ENCODE data around the gene C1orf141. TPM values are rescaled to one million over a fixed set of nuclear protein-coding genes. Genes with fewer than 3 reads are reported as not detected.

Gene C1orf141
- total RNA-seq, 3 donors from 2014 or later = not detected

GRCh38 chr1:67171574-67171955 is 36.8 kb upstream of the C1orf141 start:
- H3K27me3 ChIP-seq = no peaks in the 10 kb centered on the region
- no peaks in the 10 kb centered on the region for H3K9me3 ChIP-seq
- no peak overlapping the region for H3K4me3 ChIP-seq
- no peaks in the 10 kb centered on the region for H3K4me1 ChIP-seq
- intact Hi-C loops (cut with DNase I; ENCODE audit: low total_unique reads) = no loop called here
- H3K36me3 ChIP-seq = no peaks in the 10 kb centered on the region
- TF ChIP-seq CTCF (IDR thresholded peaks at IDR 0.05) (no peak), POLR2A (IDR thresholded peaks at IDR 0.05) (no peak), POLR2AphosphoS5 (IDR thresholded peaks at IDR 0.05) (no peak)
- no peak for DNase-seq (ENCODE audit: low spot score in 2 of 2)
- H3K27ac ChIP-seq = no peak overlapping the region

GRCh38 chr1:67170751-67171573 is 36.2 kb upstream of the C1orf141 start:
- no peak overlapping the region for H3K4me3 ChIP-seq
- intact Hi-C loops (cut with DNase I; ENCODE audit: low total_unique reads) = no loop called here
- H3K4me1 ChIP-seq = no peaks in the 10 kb centered on the region
- H3K27ac ChIP-seq = no peak overlapping the region
- H3K36me3 ChIP-seq = no peaks in the 10 kb centered on the region
- H3K27me3 ChIP-seq = no peaks in the 10 kb centered on the region
- DNase-seq (ENCODE audit: low spot score in 2 of 2) = no peak
- no peak for TF ChIP-seq POLR2A (IDR thresholded peaks at IDR 0.05)
- TF ChIP-seq CTCF (IDR thresholded peaks at IDR 0.05) = no peak
- no peak for TF ChIP-seq POLR2AphosphoS5 (IDR thresholded peaks at IDR 0.05)
- H3K9me3 ChIP-seq = no peaks in the 10 kb centered on the region

- H3K36me3 ChIP-seq = no peaks in the 10 kb centered on the region
- H3K27ac ChIP-seq = no peak overlapping the region
- DNase-seq (ENCODE audit: low spot score in 2 of 2) = no peak
- no peaks in the 10 kb centered on the region for H3K4me1 ChIP-seq
- TF ChIP-seq POLR2AphosphoS5 (IDR thresholded peaks at IDR 0.05) (no peak), POLR2A (IDR thresholded peaks at IDR 0.05) (no peak), CTCF (IDR thresholded peaks at IDR 0.05) (no peak)
- H3K27me3 ChIP-seq = no peaks in the 10 kb centered on the region
- no peaks in the 10 kb centered on the region for H3K9me3 ChIP-seq
- intact Hi-C loops (cut with DNase I; ENCODE audit: low total_unique reads) = no loop called here
- no peak overlapping the region for H3K4me3 ChIP-seq
Measured at GRCh38 chr1:67169932-67170331, 35.2 kb upstream of the C1orf141 start.

GRCh38 chr1:67169496-67169895 is 34.7 kb upstream of the C1orf141 start:
- Histone ChIP-seq H3K9me3 (no peaks in the 10 kb centered on the region), H3K4me1 (no peaks in the 10 kb centered on the region), H3K4me3 (no peak overlapping the region), H3K27me3 (no peaks in the 10 kb centered on the region), H3K36me3 (no peaks in the 10 kb centered on the region), H3K27ac (no peak overlapping the region)
- no peak for TF ChIP-seq POLR2A (IDR thresholded peaks at IDR 0.05)
- TF ChIP-seq POLR2AphosphoS5 (IDR thresholded peaks at IDR 0.05) = no peak
- no peak for TF ChIP-seq CTCF (IDR thresholded peaks at IDR 0.05)
- no peak for DNase-seq (ENCODE audit: low spot score in 2 of 2)
- intact Hi-C loops (cut with DNase I; ENCODE audit: low total_unique reads) = no loop called here

GRCh38 chr1:67166196-67166595 is 31.4 kb upstream of the C1orf141 start, which contains the start of gene IL23R:
TSS of gene IL23R (plus strand) at chr1:67166454. CDS start at chr1:67168121, 1,667 bp downstream.
- TF ChIP-seq POLR2A (IDR thresholded peaks at IDR 0.05) = no peak
- TF ChIP-seq CTCF (IDR thresholded peaks at IDR 0.05) = no peak
- Histone ChIP-seq H3K4me1 (no peaks in the 10 kb centered on the region), H3K4me3 (no peak within 1 kb of the TSS), H3K36me3 (no peaks in the 10 kb centered on the region), H3K27me3 (no peaks in the 10 kb centered on the region), H3K27ac (no peak within 1 kb of the TSS), H3K9me3 (no peaks in the 10 kb centered on the region)
- no peak for DNase-seq (ENCODE audit: low spot score in 2 of 2)
- intact Hi-C loops (cut with DNase I; ENCODE audit: low total_unique reads) = no loop called here
